ENCODE data around the gene ZMAT5.

DNA sequence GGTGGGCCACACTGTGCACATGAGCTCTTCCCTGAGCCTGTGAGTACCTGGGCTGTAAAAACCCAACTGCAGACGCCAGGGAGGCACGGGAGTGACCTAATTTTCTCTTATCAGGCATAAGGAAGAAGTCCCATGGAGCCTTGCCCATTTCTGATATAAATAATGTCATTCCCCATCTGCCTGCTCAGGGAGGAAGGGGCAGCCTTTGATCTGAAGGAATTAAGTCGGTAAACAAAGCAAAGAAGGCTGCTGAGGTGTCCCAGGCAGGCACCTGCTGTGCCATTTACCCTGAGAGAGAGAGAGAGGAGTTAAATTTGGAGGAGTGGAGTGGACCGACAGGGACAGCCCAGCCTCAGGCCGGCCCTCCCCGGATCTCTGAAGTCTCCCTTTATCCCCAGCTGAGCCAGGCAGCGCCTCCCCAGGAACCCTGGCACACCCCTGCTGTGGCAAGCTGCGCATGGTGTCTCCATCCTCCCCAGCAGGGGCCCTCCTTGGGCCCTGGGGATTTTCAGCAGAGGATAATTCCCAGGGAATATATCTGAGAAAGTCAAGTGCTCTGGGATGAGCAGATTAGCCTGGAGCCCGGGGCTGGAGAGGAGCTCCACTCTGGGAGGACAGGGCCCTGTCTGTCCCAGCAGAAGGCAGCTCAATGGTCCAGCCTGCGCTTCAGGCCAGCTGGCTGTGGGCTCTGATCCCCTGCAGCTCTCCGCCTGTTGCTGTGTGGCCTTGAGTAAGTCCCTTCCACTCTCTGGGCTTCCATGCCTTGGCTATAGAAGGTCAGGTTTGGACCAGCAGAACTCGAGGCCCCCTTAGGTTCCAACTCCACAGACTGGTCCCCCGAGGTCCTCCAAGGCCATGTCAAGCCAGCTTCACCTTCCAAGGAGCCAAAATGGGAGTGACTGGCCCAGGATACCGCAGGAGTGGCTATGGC is 64.5 kb downstream of the ZMAT5 start:
- TF ChIP-seq, protein P1, sequence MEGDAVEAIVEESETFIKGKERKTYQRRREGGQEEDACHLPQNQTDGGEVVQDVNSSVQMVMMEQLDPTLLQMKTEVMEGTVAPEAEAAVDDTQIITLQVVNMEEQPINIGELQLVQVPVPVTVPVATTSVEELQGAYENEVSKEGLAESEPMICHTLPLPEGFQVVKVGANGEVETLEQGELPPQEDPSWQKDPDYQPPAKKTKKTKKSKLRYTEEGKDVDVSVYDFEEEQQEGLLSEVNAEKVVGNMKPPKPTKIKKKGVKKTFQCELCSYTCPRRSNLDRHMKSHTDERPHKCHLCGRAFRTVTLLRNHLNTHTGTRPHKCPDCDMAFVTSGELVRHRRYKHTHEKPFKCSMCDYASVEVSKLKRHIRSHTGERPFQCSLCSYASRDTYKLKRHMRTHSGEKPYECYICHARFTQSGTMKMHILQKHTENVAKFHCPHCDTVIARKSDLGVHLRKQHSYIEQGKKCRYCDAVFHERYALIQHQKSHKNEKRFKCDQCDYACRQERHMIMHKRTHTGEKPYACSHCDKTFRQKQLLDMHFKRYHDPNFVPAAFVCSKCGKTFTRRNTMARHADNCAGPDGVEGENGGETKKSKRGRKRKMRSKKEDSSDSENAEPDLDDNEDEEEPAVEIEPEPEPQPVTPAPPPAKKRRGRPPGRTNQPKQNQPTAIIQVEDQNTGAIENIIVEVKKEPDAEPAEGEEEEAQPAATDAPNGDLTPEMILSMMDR (conservative IDR thresholded peaks at IDR 0.05; ENCODE audit: low read depth, low read length), result peak; percentile 39
- no peak for TF ChIP-seq EZH2 (IDR thresholded peaks at IDR 0.05; ENCODE audit: low read length, unreplicated experiment)

All from PC-3 (cell line).